PFSK-1 (cell line): ENCODE measurements around the gene CNRIP1.

Experiments used
- FOXP2 ChIP-seq: optimal IDR thresholded peaks from 2 replicates; pipeline ENCODE3; 2011; ENCODE audit warnings: borderline replicate concordance, control low read depth, inconsistent platforms; ENCODE audit not compliant: insufficient read depth; ENCODE audit errors: extremely low read length, extremely low read depth
- POLR2AphosphoS5 ChIP-seq: IDR thresholded peaks from 2 replicates; pipeline ENCODE4 v1.6.1; 2012; ENCODE audit warnings: low read depth, mild to moderate bottlenecking, control low read depth, low read length, moderate library complexity
- SIN3A ChIP-seq: IDR thresholded peaks from 2 replicates; pipeline ENCODE4 v1.6.1; 2012; ENCODE audit warnings: mild to moderate bottlenecking, low read length, moderate library complexity, borderline replicate concordance; ENCODE audit not compliant: insufficient read depth
- TAF1 ChIP-seq: IDR thresholded peaks from 2 replicates; pipeline ENCODE4 v1.6.1; 2012; ENCODE audit warnings: low read length, control low read depth, borderline replicate concordance; ENCODE audit not compliant: insufficient read depth
- TF ChIP-seq, protein P1 (sequence below), 2 experiments: IDR thresholded peaks; 2 replicates each; pipeline versions ENCODE4 v1.6.1 to v1.8.0; 2011 to 2012; ENCODE audit warnings: low read depth in 2 of 2, low read length in 2 of 2, control low read depth in 1 of 2, inconsistent platforms in 1 of 2, mild to moderate bottlenecking in 1 of 2, moderate library complexity in 1 of 2; ENCODE audit not compliant: insufficient read depth in 1 of 2

The CNRIP1 gene

DNA sequence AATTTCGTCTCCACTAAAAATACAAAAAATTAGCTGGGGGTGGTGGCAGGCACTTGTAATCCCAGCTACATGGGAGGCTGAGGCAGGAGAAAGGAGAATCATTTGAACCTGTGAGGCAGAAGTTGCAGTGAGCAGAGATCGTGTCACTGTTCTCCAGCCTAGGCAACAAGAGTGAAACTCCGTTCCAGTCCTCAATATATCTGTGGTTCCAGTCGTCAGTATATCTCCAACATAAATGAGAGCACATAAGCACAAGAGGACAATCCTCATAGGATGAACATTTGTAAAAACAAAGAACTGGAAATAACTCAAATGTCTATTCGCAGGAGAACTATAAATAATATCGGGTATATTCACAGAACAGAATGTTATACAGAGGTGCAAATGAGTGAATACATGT lies 32.2 kb upstream of the CNRIP1 start:
- no peak for TF ChIP-seq TAF1
- TF ChIP-seq, protein P1, sequence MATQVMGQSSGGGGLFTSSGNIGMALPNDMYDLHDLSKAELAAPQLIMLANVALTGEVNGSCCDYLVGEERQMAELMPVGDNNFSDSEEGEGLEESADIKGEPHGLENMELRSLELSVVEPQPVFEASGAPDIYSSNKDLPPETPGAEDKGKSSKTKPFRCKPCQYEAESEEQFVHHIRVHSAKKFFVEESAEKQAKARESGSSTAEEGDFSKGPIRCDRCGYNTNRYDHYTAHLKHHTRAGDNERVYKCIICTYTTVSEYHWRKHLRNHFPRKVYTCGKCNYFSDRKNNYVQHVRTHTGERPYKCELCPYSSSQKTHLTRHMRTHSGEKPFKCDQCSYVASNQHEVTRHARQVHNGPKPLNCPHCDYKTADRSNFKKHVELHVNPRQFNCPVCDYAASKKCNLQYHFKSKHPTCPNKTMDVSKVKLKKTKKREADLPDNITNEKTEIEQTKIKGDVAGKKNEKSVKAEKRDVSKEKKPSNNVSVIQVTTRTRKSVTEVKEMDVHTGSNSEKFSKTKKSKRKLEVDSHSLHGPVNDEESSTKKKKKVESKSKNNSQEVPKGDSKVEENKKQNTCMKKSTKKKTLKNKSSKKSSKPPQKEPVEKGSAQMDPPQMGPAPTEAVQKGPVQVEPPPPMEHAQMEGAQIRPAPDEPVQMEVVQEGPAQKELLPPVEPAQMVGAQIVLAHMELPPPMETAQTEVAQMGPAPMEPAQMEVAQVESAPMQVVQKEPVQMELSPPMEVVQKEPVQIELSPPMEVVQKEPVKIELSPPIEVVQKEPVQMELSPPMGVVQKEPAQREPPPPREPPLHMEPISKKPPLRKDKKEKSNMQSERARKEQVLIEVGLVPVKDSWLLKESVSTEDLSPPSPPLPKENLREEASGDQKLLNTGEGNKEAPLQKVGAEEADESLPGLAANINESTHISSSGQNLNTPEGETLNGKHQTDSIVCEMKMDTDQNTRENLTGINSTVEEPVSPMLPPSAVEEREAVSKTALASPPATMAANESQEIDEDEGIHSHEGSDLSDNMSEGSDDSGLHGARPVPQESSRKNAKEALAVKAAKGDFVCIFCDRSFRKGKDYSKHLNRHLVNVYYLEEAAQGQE (IDR thresholded peaks at IDR 0.05; ENCODE audit: insufficient read depth in 1 of 2, low read depth in 2 of 2, low read length in 2 of 2), result no peak
- TF ChIP-seq SIN3A, result no peak
- no peak for TF ChIP-seq POLR2AphosphoS5
- no peak for TF ChIP-seq FOXP2

DNA sequence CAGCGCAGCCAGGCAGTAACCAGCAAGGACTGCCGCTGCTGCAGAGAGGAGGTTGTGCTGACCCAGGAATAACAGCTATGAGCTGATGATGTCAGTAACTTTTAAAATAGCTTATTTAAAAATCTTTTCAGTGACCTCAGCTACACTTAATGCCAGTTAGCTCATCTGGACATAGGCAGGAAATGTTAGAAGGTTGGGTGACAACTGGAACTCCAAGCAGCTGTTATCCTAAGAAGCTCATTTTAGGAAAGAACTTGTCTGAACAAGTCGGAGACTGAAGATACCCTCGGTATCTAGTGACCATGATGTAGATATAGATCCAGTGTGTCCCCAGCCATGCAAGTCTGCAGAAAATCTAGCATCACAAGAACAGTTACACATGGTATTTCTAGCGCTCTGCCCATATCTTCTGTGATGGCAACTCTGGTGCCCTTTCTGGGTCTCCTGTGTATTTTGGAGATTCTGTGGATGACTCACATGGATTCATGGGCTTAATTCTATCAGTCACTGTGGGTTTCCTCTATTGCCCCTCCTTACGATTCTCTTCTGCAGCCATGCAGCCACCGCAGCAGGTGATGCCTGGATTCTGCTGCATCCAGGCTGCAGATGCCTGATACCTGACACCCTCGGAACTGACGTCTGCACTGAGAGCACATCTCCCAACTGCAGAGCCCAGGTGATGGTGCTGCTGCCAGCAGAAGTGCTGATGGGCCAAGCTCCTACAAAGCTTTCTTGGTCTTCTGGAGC lies 25.6 kb upstream of the CNRIP1 start:
- TF ChIP-seq FOXP2, result no peak
- TF ChIP-seq TAF1, result no peak
- no peak for TF ChIP-seq SIN3A

DNA sequence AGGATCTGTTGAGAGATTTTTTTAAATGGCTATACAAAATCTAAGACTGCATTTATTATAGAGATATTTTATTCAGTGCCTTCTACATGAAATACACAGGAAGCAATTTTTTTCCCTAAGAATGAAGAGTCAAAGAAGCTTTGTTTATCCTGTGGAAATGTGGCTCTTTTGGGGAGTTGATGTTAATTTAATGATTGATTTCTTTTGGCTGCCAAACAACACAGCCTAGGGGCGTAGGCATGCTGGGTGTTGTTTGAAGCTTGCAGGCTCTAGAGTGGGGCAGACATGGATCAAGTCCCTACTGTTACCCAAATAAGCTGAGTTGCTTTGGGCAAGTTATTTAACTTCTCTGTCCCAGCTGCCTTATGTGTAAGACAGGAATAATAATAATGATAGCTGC lies 24.3 kb upstream of the CNRIP1 start:
- TF ChIP-seq FOXP2, result no peak

DNA sequence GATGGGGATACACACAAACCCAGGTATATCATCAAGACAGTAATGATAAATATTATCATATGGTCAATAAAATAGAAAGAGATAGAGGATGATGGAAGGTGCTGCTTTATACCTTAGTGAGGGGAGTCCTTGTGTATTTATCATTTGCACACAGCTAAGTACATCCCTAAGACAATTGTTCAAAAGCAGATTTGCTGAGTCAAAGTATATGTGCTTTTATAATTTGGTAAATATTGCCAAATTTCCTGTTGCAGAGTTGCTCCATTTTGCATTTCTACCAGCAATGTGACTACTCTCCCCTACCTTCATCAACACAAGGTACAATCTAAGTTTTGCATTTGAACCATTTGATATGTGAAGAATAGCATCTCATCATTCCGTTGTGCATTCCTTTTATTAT lies 22.7 kb upstream of the CNRIP1 start:
- TF ChIP-seq SIN3A (no peak), TAF1 (no peak), FOXP2 (no peak), POLR2AphosphoS5 (no peak)
- TF ChIP-seq, protein P1 (IDR thresholded peaks at IDR 0.05; ENCODE audit: insufficient read depth in 1 of 2, low read depth in 2 of 2, low read length in 2 of 2), result no peak

DNA sequence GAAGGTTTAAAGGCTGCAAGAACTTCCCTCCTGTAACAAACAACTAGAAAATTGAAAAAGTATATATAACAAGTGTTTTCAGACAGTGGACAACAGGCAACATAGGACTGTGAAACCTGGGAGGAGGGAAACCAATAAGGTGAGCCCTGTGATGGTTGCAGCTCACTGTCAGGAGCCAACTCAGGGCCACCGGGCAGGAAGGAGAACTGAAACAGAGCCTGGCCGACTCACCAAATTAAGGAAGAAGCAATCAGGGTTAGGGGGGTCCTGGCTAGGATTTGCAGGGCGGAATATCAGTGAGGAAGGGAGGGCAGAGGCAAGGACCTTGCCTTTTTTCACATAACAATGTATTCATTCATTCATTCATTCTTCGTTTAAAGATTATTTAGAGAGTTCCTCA lies 21.8 kb upstream of the CNRIP1 start:
- no peak for TF ChIP-seq SIN3A
- no peak for TF ChIP-seq POLR2AphosphoS5
- TF ChIP-seq, protein P1 (IDR thresholded peaks at IDR 0.05; ENCODE audit: insufficient read depth in 1 of 2, low read depth in 2 of 2, low read length in 2 of 2), result no peak
- TF ChIP-seq TAF1, result no peak
- no peak for TF ChIP-seq FOXP2

DNA sequence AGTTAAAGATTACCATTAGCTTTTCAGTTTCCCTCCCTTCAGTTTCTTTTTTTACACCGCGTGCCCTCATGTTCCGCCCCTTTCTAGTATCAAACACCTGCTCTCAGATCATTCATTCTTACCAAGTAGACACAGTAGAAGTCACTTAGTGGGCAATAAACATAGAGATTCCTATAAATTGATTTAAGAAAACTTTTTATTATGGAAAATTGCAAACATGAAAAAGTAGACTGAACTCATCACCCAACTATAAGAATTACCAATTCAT lies 21.2 kb upstream of the CNRIP1 start:
- no peak for TF ChIP-seq FOXP2
